22Rv1 (cell line): ENCODE results near the gene DIRAS1.
"Not testable (repeated sequence)": the region's sequence is repeated elsewhere in the genome, so short reads cannot be mapped to it uniquely, and the experiment has no call there.

Experiments
- H3K27ac ChIP-seq: fragments of 450-650 bp; 2 replicates; pipeline ENCODE4 v1.5.1; 2017
- CTCF ChIP-seq: fragments of 450-650 bp; IDR thresholded peaks from 2 replicates; pipeline ENCODE4 v1.5.1; 2017; ENCODE audit warnings: mild to moderate bottlenecking
- ZFX ChIP-seq: fragments of 450-650 bp; IDR thresholded peaks from 2 replicates; pipeline ENCODE4 v1.6.1; 2017; ENCODE audit warnings: antibody characterized with exemption, borderline replicate concordance

Gene DIRAS1

GRCh38 chr19:2691951-2692350 lies 29.2 kb downstream of the DIRAS1 start:
- no peak overlapping the region for H3K27ac ChIP-seq
- TF ChIP-seq CTCF = no peak
- no peak for TF ChIP-seq ZFX

- no peak overlapping the region for H3K27ac ChIP-seq
- no peak for TF ChIP-seq CTCF
- TF ChIP-seq ZFX = no peak
These were observed 30.3 kb downstream of the DIRAS1 start for GRCh38 chr19:2690856-2691255.

- TF ChIP-seq ZFX = no peak
- TF ChIP-seq CTCF = no peak
- H3K27ac ChIP-seq = no peak overlapping the region
These were observed 34.8 kb downstream of the DIRAS1 start for GRCh38 chr19:2686360-2686759.

GRCh38 chr19:2685204-2685704 lies 35.9 kb downstream of the DIRAS1 start:
- TF ChIP-seq ZFX (no peak), CTCF (no peak)
- no peak overlapping the region for H3K27ac ChIP-seq

- TF ChIP-seq ZFX = no peak
- TF ChIP-seq CTCF = no peak
These were observed 37.7 kb downstream of the DIRAS1 start for GRCh38 chr19:2683430-2684003.

GRCh38 chr19:2680808-2681207 lies 40.4 kb downstream of the DIRAS1 start:
- no peak overlapping the region for H3K27ac ChIP-seq
- TF ChIP-seq CTCF (no peak), ZFX (no peak)

More at GRCh38 chr19:2683430-2684003, 37.7 kb downstream of the DIRAS1 start:
- no peak overlapping the region for H3K27ac ChIP-seq

GRCh38 chr19:2679439-2679838 lies 41.7 kb downstream of the DIRAS1 start:
- no peak overlapping the region for H3K27ac ChIP-seq
- TF ChIP-seq ZFX (no peak), CTCF (no peak)

- not testable (repeated sequence) for H3K27ac ChIP-seq
These were observed 42.2 kb downstream of the DIRAS1 start for GRCh38 chr19:2678948-2679347.
